NB4 (cell line): ENCODE data around the gene KCND1.

Source experiments
- MYC ChIP-seq: IDR thresholded peaks from 2 replicates; pipeline ENCODE4 v1.6.1; 2011; ENCODE audit warnings: low read depth, low read length
- POLR2A ChIP-seq: IDR thresholded peaks from 2 replicates; pipeline ENCODE4 v1.6.1; 2011; ENCODE audit warnings: mild to moderate bottlenecking; ENCODE audit not compliant: insufficient read length; ENCODE audit errors: extremely low read depth
- TF ChIP-seq, protein P1 (sequence below): IDR thresholded peaks from one replicate; pipeline ENCODE4 v1.5.1; 2012; ENCODE audit warnings: low read depth, low read length
- TF ChIP-seq, protein P2 (sequence below): IDR thresholded peaks from 2 replicates; pipeline ENCODE4 v1.6.1; 2011; ENCODE audit warnings: low read depth, low read length

DNA sequence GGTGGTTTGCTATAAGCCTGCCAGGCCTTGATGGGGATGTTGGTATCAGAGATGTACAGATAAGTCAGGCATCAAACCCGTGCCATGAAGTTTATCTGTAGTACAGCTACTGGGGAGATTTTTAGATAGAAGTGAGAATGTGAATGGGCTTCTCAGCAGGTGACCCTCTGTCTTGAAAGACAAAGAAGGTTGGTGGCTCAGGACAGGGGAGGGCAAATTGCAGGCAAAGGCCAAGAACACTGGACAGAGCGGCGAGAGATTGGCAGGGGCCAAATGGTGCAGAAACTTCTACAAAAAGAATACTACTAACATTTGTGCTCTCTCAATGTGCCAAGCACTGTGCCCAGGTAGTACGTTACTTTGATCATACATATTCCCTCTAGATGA lies 50.9 kb downstream of the KCND1 start:
- TF ChIP-seq, protein P1, sequence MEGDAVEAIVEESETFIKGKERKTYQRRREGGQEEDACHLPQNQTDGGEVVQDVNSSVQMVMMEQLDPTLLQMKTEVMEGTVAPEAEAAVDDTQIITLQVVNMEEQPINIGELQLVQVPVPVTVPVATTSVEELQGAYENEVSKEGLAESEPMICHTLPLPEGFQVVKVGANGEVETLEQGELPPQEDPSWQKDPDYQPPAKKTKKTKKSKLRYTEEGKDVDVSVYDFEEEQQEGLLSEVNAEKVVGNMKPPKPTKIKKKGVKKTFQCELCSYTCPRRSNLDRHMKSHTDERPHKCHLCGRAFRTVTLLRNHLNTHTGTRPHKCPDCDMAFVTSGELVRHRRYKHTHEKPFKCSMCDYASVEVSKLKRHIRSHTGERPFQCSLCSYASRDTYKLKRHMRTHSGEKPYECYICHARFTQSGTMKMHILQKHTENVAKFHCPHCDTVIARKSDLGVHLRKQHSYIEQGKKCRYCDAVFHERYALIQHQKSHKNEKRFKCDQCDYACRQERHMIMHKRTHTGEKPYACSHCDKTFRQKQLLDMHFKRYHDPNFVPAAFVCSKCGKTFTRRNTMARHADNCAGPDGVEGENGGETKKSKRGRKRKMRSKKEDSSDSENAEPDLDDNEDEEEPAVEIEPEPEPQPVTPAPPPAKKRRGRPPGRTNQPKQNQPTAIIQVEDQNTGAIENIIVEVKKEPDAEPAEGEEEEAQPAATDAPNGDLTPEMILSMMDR = no peak
- TF ChIP-seq POLR2A (no peak), MYC (no peak)
- TF ChIP-seq, protein P2, sequence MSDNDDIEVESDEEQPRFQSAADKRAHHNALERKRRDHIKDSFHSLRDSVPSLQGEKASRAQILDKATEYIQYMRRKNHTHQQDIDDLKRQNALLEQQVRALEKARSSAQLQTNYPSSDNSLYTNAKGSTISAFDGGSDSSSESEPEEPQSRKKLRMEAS = no peak
